SJSA1 (cell line): Measurements from ENCODE around the gene NF1. TPM values are rescaled to one million over a fixed set of nuclear protein-coding genes. Genes with fewer than 3 reads are reported as not detected.
"Not testable (repeated sequence)": the region's sequence is repeated elsewhere in the genome, so short reads cannot be mapped to it uniquely, and the experiment has no call there.

ENCODE experiments used
- DNase-seq, 2 experiments: peaks; one replicate each; pipeline ENCODE4 v3.0.0-alpha.2; 2015 to 2020; ENCODE audit warnings: low spot score in 2 of 2, low read depth in 1 of 2
- H3K27ac ChIP-seq: fragments of 250-450 bp; sonication (Bioruptor Pico); 2 replicates; pipeline ENCODE4 v1.5.1; 2020; ENCODE audit warnings: mild to moderate bottlenecking, moderate library complexity
- H3K27me3 ChIP-seq: fragments of 250-450 bp; sonication (Bioruptor Pico); replicated peaks from 2 replicates; pipeline ENCODE4 v1.5.1; 2020; ENCODE audit warnings: mild to moderate bottlenecking, moderate library complexity
- H3K36me3 ChIP-seq: fragments of 250-450 bp; sonication (Bioruptor Pico); 2 replicates; pipeline ENCODE4 v1.5.1; 2020; ENCODE audit warnings: mild to moderate bottlenecking
- H3K4me1 ChIP-seq: fragments of 250-450 bp; sonication (Bioruptor Pico); replicated peaks from 2 replicates; pipeline ENCODE4 v1.6.1; 2021; ENCODE audit warnings: mild to moderate bottlenecking
- H3K4me3 ChIP-seq: fragments of 250-450 bp; sonication (Bioruptor Pico); 2 replicates; pipeline ENCODE4 v1.5.1; 2020; ENCODE audit warnings: mild to moderate bottlenecking
- H3K9me3 ChIP-seq: fragments of 250-450 bp; sonication (Bioruptor Pico); replicated peaks from 2 replicates; pipeline ENCODE4 v1.5.1; 2020; ENCODE audit warnings: mild to moderate bottlenecking
- total RNA-seq: library from RNA; depleted of rRNA; stranded (reverse); fragments of >200 nt; shearing (Covaris generic); gene quantifications from 2 replicates; pipeline ENCODE4 v1.2.3, GENCODE V29; 2014

Gene NF1
- total RNA-seq, 1 experiment from 2014 or later: 30.3 TPM

GRCh38 chr17:31272803-31273202 lies 178.0 kb downstream of the NF1 start:
- peaks cover 56% of the 10 kb centered on the region for H3K36me3 ChIP-seq
- no peaks in the 10 kb centered on the region for H3K27me3 ChIP-seq
- no peak for DNase-seq
- H3K4me3 ChIP-seq: no peak overlapping the region
- H3K9me3 ChIP-seq: no peaks in the 10 kb centered on the region
- H3K4me1 ChIP-seq: peaks cover 36% of the 10 kb centered on the region
- H3K27ac ChIP-seq: no peak overlapping the region

GRCh38 chr17:31273516-31273915 lies 178.7 kb downstream of the NF1 start:
- Histone ChIP-seq H3K36me3 (peaks cover 53% of the 10 kb centered on the region), H3K27ac (no peak overlapping the region), H3K4me1 (peaks cover 29% of the 10 kb centered on the region), H3K9me3 (no peaks in the 10 kb centered on the region), H3K27me3 (no peaks in the 10 kb centered on the region), H3K4me3 (no peak overlapping the region)
- no peak for DNase-seq

GRCh38 chr17:31274252-31274651 lies 179.5 kb downstream of the NF1 start:
- Histone ChIP-seq H3K4me3 (no peak overlapping the region), H3K27ac (no peak overlapping the region), H3K9me3 (no peaks in the 10 kb centered on the region)

GRCh38 chr17:31275116-31275515 lies 180.3 kb downstream of the NF1 start:
- peaks cover 13% of the 10 kb centered on the region for H3K4me1 ChIP-seq
- no peaks in the 10 kb centered on the region for H3K27me3 ChIP-seq
- H3K4me3 ChIP-seq: no peak overlapping the region
- peaks cover 49% of the 10 kb centered on the region for H3K36me3 ChIP-seq
- H3K27ac ChIP-seq: no peak overlapping the region
- H3K9me3 ChIP-seq: no peaks in the 10 kb centered on the region
- no peak for DNase-seq

More at GRCh38 chr17:31274252-31274651, 179.5 kb downstream of the NF1 start:
- H3K4me1 ChIP-seq: peaks cover 22% of the 10 kb centered on the region
- peaks cover 51% of the 10 kb centered on the region for H3K36me3 ChIP-seq
- no peak for DNase-seq
- H3K27me3 ChIP-seq: no peaks in the 10 kb centered on the region

- Histone ChIP-seq H3K4me3 (no peak overlapping the region), H3K27me3 (no peaks in the 10 kb centered on the region), H3K4me1 (peaks cover 2% of the 10 kb centered on the region), H3K27ac (no peak overlapping the region), H3K9me3 (no peaks in the 10 kb centered on the region), H3K36me3 (peaks cover 47% of the 10 kb centered on the region)
- no peak for DNase-seq
These were observed 184.6 kb downstream of the NF1 start for GRCh38 chr17:31279401-31279800.

- no peak for DNase-seq
- H3K4me1 ChIP-seq: no peaks in the 10 kb centered on the region; the same call in 1 of the 2 replicates
These were observed 186.3 kb downstream of the NF1 start for GRCh38 chr17:31281061-31281460.

GRCh38 chr17:31283841-31284240 lies 189.1 kb downstream of the NF1 start:
- no peak overlapping the region for H3K4me3 ChIP-seq
- H3K4me1 ChIP-seq: no peaks in the 10 kb centered on the region; the same call in 1 of the 2 replicates
- peaks cover 27% of the 10 kb centered on the region for H3K36me3 ChIP-seq
- no peak overlapping the region for H3K27ac ChIP-seq
- H3K27me3 ChIP-seq: no peaks in the 10 kb centered on the region
- DNase-seq: no peak
- no peaks in the 10 kb centered on the region for H3K9me3 ChIP-seq

More at GRCh38 chr17:31281061-31281460, 186.3 kb downstream of the NF1 start:
- Histone ChIP-seq H3K27ac (no peak overlapping the region), H3K36me3 (peaks cover 43% of the 10 kb centered on the region), H3K27me3 (no peaks in the 10 kb centered on the region), H3K9me3 (no peaks in the 10 kb centered on the region), H3K4me3 (no peak overlapping the region)

- Histone ChIP-seq H3K4me3 (no peak overlapping the region), H3K36me3 (peaks cover 22% of the 10 kb centered on the region), H3K27me3 (no peaks in the 10 kb centered on the region), H3K9me3 (no peaks in the 10 kb centered on the region), H3K27ac (no peak overlapping the region), H3K4me1 (peaks cover 1% of the 10 kb centered on the region; the same call in 1 of the 2 replicates)
- no peak for DNase-seq
These were observed 191.8 kb downstream of the NF1 start for GRCh38 chr17:31286587-31286986.

- peaks cover 23% of the 10 kb centered on the region for H3K36me3 ChIP-seq
- H3K9me3 ChIP-seq, H3K4me3 ChIP-seq, H3K27me3 ChIP-seq, H3K27ac ChIP-seq, DNase-seq, H3K4me1 ChIP-seq: not testable (repeated sequence)
These were observed 193.2 kb downstream of the NF1 start for GRCh38 chr17:31287932-31288331.

- Histone ChIP-seq H3K27me3 (no peaks in the 10 kb centered on the region), H3K9me3 (no peaks in the 10 kb centered on the region), H3K4me1 (peaks cover 5% of the 10 kb centered on the region; the same call in 1 of the 2 replicates), H3K27ac (no peak overlapping the region), H3K36me3 (peaks cover 18% of the 10 kb centered on the region), H3K4me3 (no peak overlapping the region)
- no peak for DNase-seq
These were observed 195.0 kb downstream of the NF1 start for GRCh38 chr17:31289790-31290189.

- DNase-seq: no peak
- Histone ChIP-seq H3K27me3 (no peaks in the 10 kb centered on the region), H3K27ac (no peak overlapping the region), H3K4me3 (no peak overlapping the region), H3K36me3 (peaks cover 23% of the 10 kb centered on the region), H3K4me1 (peaks cover 5% of the 10 kb centered on the region; the same call in 1 of the 2 replicates), H3K9me3 (no peaks in the 10 kb centered on the region)
These were observed 197.0 kb downstream of the NF1 start for GRCh38 chr17:31291820-31292219.

GRCh38 chr17:31293581-31293980 lies 198.8 kb downstream of the NF1 start:
- no peak overlapping the region for H3K27ac ChIP-seq
- no peak for DNase-seq

GRCh38 chr17:31294231-31294630 lies 199.5 kb downstream of the NF1 start:
- peaks cover 22% of the 10 kb centered on the region for H3K36me3 ChIP-seq
- H3K4me3 ChIP-seq: no peak overlapping the region
- no peaks in the 10 kb centered on the region for H3K27me3 ChIP-seq
- no peak overlapping the region for H3K27ac ChIP-seq
- H3K4me1 ChIP-seq: peaks cover 5% of the 10 kb centered on the region; the same call in 1 of the 2 replicates
- H3K9me3 ChIP-seq: no peaks in the 10 kb centered on the region
- DNase-seq: no peak

More at GRCh38 chr17:31293581-31293980, 198.8 kb downstream of the NF1 start:
- Histone ChIP-seq H3K4me1 (peaks cover 5% of the 10 kb centered on the region; the same call in 1 of the 2 replicates), H3K9me3 (no peaks in the 10 kb centered on the region), H3K27me3 (no peaks in the 10 kb centered on the region), H3K36me3 (peaks cover 22% of the 10 kb centered on the region), H3K4me3 (no peak overlapping the region)

GRCh38 chr17:31294820-31295488 lies 200.2 kb downstream of the NF1 start:
- no peak overlapping the region for H3K27ac ChIP-seq
- no peaks in the 10 kb centered on the region for H3K9me3 ChIP-seq
- peaks cover 22% of the 10 kb centered on the region for H3K36me3 ChIP-seq
- H3K4me3 ChIP-seq: no peak overlapping the region
- no peaks in the 10 kb centered on the region for H3K27me3 ChIP-seq
- peaks cover 5% of the 10 kb centered on the region; the same call in 1 of the 2 replicates for H3K4me1 ChIP-seq
- DNase-seq: no peak
